GM21576 (cell line): Measurements from ENCODE around the gene GARIN1A.

Experiments used
- ATAC-seq: cut with Tn5 transposase; IDR thresholded peaks from one replicate; pipeline ENCODE4 v1.9.1; 2021; ENCODE audit warnings: mild to moderate bottlenecking, moderate library complexity; ENCODE audit not compliant: unreplicated experiment

The GARIN1A gene

GRCh38 chr7:128713794-128714193 is 41.7 kb downstream of the GARIN1A start:
- no peak for ATAC-seq

GRCh38 chr7:128714701-128715495 is 42.8 kb downstream of the GARIN1A start:
- ATAC-seq: no peak

- ATAC-seq: no peak
Observed at GRCh38 chr7:128718967-128719642, 47.0 kb downstream of the GARIN1A start.

DNA sequence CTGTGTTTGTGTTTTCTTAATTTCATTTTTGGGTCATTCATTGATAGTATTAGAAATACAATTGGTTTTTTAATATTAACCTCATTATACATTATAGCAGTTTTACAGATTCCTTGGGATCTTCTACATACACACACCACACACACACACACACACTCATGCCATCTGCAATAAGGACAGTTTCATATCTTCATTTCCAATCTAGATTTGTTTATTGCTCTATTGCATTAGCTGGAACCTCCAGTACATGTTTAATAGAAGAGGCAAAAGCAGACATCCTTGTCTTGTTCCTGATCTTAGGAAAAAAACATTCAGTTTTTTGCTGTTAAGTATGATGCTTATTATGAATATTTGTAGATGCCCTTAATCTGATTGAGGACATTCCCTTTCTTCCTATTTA is 49.3 kb downstream of the GARIN1A start:
- no peak for ATAC-seq
